Right atrium auricular region (tissue), 2 donors: ENCODE results near the gene PGP. TPM values are rescaled to one million over a fixed set of nuclear protein-coding genes. Genes with fewer than 3 reads are reported as not detected.

Experiments
- DNase-seq: peaks from one replicate; pipeline ENCODE4 v3.0.0-alpha.2; 2019; ENCODE audit warnings: low spot score
- H3K27ac ChIP-seq, 2 donors: fragments of 200-600 bp; sonication (generic); 1 replicate in 1 of 2; 2 replicates in 1 of 2; pipeline ENCODE4 v1.5.1; 2016 to 2019
- H3K27me3 ChIP-seq, 2 donors: fragments of 200-600 bp; sonication (generic); one replicate each; pipeline versions ENCODE4 v1.5.1 to v1.6.0; 2017 to 2019
- H3K36me3 ChIP-seq: fragments of 200-600 bp; sonication (generic); one replicate; pipeline ENCODE4 v1.5.1; 2016
- H3K4me1 ChIP-seq, 2 donors: fragments of 200-600 bp; sonication (generic); one replicate each; pipeline versions ENCODE4 v1.5.1 to v1.6.0; 2017 to 2019
- H3K4me3 ChIP-seq, 2 donors: fragments of 200-600 bp; sonication (generic); 1 replicate in 1 of 2; 2 replicates in 1 of 2; pipeline ENCODE4 v1.5.1; 2017 to 2019; ENCODE audit warnings: mild to moderate bottlenecking in 1 of 2, moderate library complexity in 1 of 2
- H3K9me3 ChIP-seq, 2 donors: fragments of 200-600 bp; sonication (generic); one replicate each; pipeline ENCODE4 v1.5.1; 2019
- total RNA-seq, 2 donors: library from RNA; depleted of rRNA; stranded (reverse); fragments of >200 nt; gene quantifications; one replicate each; pipeline ENCODE4 v1.1.0, GENCODE V29; 2016
- TF ChIP-seq, protein P1 (sequence below), 2 donors: fragments of 200-600 bp; sonication (generic); IDR thresholded peaks; one replicate each; pipeline ENCODE4 v1.5.1; 2019; ENCODE audit warnings: antibody characterized with exemption in 2 of 2

PGP gene
- total RNA-seq, 2 donors from 2014 or later = 15.5 to 17.7 TPM

DNA sequence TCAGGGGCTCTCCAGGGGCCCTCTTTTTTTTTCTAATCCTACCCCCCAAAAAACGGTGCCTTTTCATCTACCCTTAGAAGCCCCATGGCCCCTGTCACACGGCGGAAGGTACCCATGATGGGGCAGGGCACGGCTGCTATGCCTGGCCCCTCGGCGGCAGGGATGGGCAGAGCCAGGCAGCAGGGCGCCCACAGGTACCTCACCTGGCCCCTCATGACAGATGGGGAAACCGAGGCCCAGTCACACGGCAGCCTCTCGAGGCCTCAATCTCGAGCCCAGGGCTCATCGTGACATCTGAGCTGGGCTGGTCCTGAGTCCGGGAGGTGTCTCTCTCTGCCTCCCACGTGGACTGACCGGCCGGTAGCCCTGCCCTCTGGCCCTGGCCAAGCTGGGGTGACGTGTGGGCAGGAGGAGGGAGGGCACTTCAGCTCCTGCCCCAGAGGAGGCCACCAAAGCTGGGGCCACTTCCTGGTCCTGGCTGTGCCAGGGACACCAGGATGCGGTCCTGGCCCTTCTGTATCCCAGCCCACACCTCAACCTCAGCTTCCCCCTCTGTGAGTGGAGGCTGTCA lies 47.5 kb downstream of the PGP start:
- Histone ChIP-seq H3K4me1 (no peaks in the 10 kb centered on the region), H3K9me3 (no peaks in the 10 kb centered on the region), H3K36me3 (peaks cover 33% of the 10 kb centered on the region), H3K27me3 (no peaks in the 10 kb centered on the region), H3K27ac (no peak overlapping the region), H3K4me3 (no peak overlapping the region)
- TF ChIP-seq, protein P1, sequence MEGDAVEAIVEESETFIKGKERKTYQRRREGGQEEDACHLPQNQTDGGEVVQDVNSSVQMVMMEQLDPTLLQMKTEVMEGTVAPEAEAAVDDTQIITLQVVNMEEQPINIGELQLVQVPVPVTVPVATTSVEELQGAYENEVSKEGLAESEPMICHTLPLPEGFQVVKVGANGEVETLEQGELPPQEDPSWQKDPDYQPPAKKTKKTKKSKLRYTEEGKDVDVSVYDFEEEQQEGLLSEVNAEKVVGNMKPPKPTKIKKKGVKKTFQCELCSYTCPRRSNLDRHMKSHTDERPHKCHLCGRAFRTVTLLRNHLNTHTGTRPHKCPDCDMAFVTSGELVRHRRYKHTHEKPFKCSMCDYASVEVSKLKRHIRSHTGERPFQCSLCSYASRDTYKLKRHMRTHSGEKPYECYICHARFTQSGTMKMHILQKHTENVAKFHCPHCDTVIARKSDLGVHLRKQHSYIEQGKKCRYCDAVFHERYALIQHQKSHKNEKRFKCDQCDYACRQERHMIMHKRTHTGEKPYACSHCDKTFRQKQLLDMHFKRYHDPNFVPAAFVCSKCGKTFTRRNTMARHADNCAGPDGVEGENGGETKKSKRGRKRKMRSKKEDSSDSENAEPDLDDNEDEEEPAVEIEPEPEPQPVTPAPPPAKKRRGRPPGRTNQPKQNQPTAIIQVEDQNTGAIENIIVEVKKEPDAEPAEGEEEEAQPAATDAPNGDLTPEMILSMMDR (IDR thresholded peaks at IDR 0.05) = no peak
- DNase-seq = no peak

DNA sequence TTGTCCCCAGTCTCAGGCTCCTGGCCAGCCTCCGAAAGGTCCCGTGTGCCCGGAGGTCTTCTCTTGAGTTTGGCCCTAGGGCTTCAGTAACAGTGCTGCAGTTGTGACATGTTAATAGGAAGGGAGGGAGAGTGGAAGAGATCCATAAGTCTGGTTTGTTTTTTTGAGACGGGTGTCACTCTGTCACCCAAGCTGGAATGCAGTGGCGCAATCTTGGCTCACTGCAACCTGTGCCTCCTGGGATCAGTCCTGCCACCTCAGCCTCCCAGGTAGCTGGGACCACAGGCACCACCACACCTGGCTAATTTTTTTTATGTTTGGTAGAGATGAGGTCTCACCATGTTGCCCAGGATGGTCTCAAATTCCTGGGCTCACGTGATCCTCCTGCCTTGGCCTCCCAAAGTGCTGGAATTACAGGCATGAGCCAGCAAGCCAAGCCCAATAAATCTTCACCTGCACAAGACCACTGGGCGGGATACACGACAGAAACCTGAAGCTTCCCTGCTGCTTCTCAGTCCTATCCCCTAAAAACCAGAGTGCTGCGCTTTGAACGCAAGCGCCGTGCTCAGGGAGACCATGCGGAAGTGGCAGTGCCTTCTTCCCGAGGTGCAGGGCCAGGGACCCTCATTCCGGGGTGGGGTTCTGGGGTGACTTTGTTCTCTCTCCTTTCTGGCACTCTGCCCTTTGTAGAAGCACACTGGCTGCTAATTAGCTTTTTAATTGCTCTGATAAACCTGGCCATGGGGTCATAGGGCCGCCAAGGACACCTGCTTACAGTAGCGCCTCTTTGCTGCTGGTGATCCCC lies 48.2 kb downstream of the PGP start:
- Histone ChIP-seq H3K27me3 (no peaks in the 10 kb centered on the region), H3K9me3 (no peaks in the 10 kb centered on the region), H3K36me3 (peaks cover 26% of the 10 kb centered on the region), H3K4me1 (peaks cover 0 to 5% of the 10 kb centered on the region in 2 donors), H3K27ac (no peak overlapping the region), H3K4me3 (no peak overlapping the region)
- TF ChIP-seq, protein P1 (IDR thresholded peaks at IDR 0.05) = no peak
- DNase-seq = no peak

DNA sequence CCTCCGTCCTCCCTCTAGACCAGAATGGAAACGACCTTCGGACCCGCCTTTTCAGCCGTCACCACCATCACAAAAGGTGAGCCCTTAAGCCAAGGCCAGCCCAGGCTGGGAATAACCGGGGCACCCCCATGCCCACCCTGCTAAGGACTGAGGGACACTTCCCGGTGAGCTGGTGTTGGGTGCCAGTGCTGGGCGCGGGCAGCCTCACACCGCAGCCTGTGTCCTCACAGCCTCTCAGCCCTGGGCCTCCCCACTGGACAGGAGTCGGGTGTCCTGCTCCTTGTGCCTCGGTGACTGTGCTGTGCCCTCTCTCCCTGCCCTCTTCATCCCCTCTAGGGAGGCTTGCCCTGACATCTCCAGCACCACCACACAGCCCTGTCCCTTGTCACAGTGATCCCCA lies 48.8 kb downstream of the PGP start:
- TF ChIP-seq, protein P1 (IDR thresholded peaks at IDR 0.05) = no peak
- Histone ChIP-seq H3K36me3 (peaks cover 22% of the 10 kb centered on the region), H3K9me3 (no peaks in the 10 kb centered on the region), H3K4me1 (peaks cover 0 to 10% of the 10 kb centered on the region in 2 donors), H3K27ac (no peak overlapping the region), H3K4me3 (no peak overlapping the region), H3K27me3 (no peaks in the 10 kb centered on the region)
- no peak for DNase-seq

DNA sequence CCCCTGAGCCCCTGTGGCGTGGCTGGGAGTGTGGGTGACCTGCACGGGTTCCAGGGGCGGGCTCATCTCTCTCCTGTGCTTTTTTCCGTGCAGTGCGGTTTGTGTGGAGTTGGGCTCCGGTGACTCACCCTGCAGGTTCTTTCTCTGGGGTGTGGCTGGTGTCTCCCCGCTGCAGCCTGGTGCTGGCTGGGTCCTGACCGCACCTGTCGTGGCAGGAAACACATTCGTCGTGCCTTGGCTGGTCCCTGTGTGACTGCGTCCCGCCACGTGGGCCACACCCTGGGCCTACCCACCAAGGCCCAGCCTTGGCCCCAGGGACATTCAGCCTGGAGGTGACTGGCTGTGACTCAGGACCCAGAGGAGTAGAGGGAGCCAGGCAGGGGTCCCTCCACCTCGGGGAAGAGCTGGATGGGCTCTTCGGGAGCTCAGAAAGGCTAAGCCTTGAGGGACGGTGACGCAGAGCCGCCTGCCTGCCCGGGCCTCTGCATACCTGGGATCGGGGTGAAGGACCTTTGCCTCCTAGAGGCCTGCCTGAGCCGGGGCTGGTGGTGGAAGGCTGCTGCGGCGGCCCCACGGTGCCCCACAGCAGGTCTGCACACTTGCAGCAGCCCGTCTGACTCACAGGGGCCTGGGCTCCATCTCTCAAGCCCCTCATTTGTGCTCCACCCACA lies 51.3 kb downstream of the PGP start:
- Histone ChIP-seq H3K9me3 (no peaks in the 10 kb centered on the region), H3K27me3 (no peaks in the 10 kb centered on the region), H3K27ac (no peak overlapping the region), H3K36me3 (peaks cover 22% of the 10 kb centered on the region), H3K4me3 (no peak overlapping the region), H3K4me1 (peaks cover 0 to 35% of the 10 kb centered on the region in 2 donors)
- TF ChIP-seq, protein P1 (IDR thresholded peaks at IDR 0.05) = no peak
- no peak for DNase-seq

DNA sequence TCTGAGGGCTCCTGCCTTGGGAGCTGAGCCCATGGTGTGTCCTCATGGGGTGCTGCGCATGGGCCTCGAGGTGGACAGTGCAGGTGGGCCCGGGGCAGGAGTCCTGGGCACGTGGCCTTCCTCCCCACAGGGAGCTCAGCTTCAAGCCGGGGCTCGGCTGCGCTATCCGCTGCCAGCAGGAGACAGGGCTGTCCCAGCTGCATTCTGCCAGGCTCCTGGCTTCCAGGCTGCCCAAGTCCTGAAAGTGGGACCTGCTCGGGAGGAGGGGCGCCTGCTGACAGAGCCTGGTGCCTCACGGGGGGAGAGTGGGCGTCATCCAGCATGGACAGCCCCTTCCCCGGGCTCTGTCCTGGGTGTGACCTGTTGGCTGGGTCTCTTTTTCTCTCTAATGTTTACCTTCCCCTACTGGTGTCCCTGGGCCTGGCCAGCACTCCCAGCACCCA lies 51.9 kb downstream of the PGP start:
- Histone ChIP-seq H3K27me3 (no peaks in the 10 kb centered on the region), H3K36me3 (peaks cover 16% of the 10 kb centered on the region), H3K4me3 (no peak overlapping the region), H3K4me1 (peaks cover 0 to 39% of the 10 kb centered on the region in 2 donors), H3K9me3 (no peaks in the 10 kb centered on the region), H3K27ac (no peak overlapping the region)
- TF ChIP-seq, protein P1 (IDR thresholded peaks at IDR 0.05) = no peak
- DNase-seq = no peak
